ENCODE data around the gene ADAMTS3.
"Not testable (repeated sequence)": the region's sequence is repeated elsewhere in the genome, so short reads cannot be mapped to it uniquely, and the experiment has no call there.

ADAMTS3 gene

GRCh38 chr4:72473434-72473900 is 95.6 kb downstream of the ADAMTS3 start:
- DNase-seq (ENCODE audit: low read depth in 2 of 2): no peak

GRCh38 chr4:72471816-72472215 is 97.2 kb downstream of the ADAMTS3 start:
- DNase-seq (ENCODE audit: low read depth in 2 of 2): no peak

- DNase-seq (ENCODE audit: low read depth in 2 of 2): no peak
Measured at GRCh38 chr4:72468904-72469502, 100.0 kb downstream of the ADAMTS3 start.

- DNase-seq (ENCODE audit: low read depth in 2 of 2): no peak
Measured at GRCh38 chr4:72467633-72468032, 101.4 kb downstream of the ADAMTS3 start.

- no peak for DNase-seq (ENCODE audit: low read depth in 2 of 2)
Measured at GRCh38 chr4:72463724-72464123, 105.3 kb downstream of the ADAMTS3 start.

- no peak for DNase-seq (ENCODE audit: low read depth in 2 of 2)
Measured at GRCh38 chr4:72457158-72457557, 111.9 kb downstream of the ADAMTS3 start.

GRCh38 chr4:72451349-72451748 is 117.7 kb downstream of the ADAMTS3 start:
- no peak for DNase-seq (ENCODE audit: low read depth in 2 of 2)

- no peak for DNase-seq (ENCODE audit: low read depth in 2 of 2)
Measured at GRCh38 chr4:72449705-72450104, 119.3 kb downstream of the ADAMTS3 start.

GRCh38 chr4:72448231-72448630 is 120.8 kb downstream of the ADAMTS3 start:
- no peak for DNase-seq (ENCODE audit: low read depth in 2 of 2)

- DNase-seq (ENCODE audit: low read depth in 2 of 2): no peak
Measured at GRCh38 chr4:72446353-72447055, 122.5 kb downstream of the ADAMTS3 start.

- DNase-seq (ENCODE audit: low read depth in 2 of 2): no peak
Measured at GRCh38 chr4:72444092-72444491, 124.9 kb downstream of the ADAMTS3 start.

- DNase-seq (ENCODE audit: low read depth in 2 of 2): no peak
Measured at GRCh38 chr4:72442715-72443114, 126.3 kb downstream of the ADAMTS3 start.

- no peak for DNase-seq (ENCODE audit: low read depth in 2 of 2)
Measured at GRCh38 chr4:72442147-72442546, 126.9 kb downstream of the ADAMTS3 start.

- DNase-seq (ENCODE audit: low read depth in 2 of 2): no peak
Measured at GRCh38 chr4:72440386-72440785, 128.6 kb downstream of the ADAMTS3 start.

GRCh38 chr4:72432975-72433374 is 136.0 kb downstream of the ADAMTS3 start:
- no peak for DNase-seq (ENCODE audit: low read depth in 2 of 2)

GRCh38 chr4:72432282-72432681 is 136.7 kb downstream of the ADAMTS3 start:
- no peak for DNase-seq (ENCODE audit: low read depth in 2 of 2)

GRCh38 chr4:72430988-72431387 is 138.0 kb downstream of the ADAMTS3 start:
- DNase-seq (ENCODE audit: low read depth in 2 of 2): no peak

- no peak for DNase-seq (ENCODE audit: low read depth in 2 of 2)
Measured at GRCh38 chr4:72430050-72430449, 139.0 kb downstream of the ADAMTS3 start.

GRCh38 chr4:72429397-72429889 is 139.6 kb downstream of the ADAMTS3 start:
- no peak for DNase-seq (ENCODE audit: low read depth in 2 of 2)

GRCh38 chr4:72427057-72427456 is 142.0 kb downstream of the ADAMTS3 start:
- no peak for DNase-seq (ENCODE audit: low read depth in 2 of 2)

GRCh38 chr4:72425908-72426307 is 143.1 kb downstream of the ADAMTS3 start:
- DNase-seq (ENCODE audit: low read depth in 2 of 2): not testable (repeated sequence)

GRCh38 chr4:72424006-72424405 is 145.0 kb downstream of the ADAMTS3 start:
- no peak for DNase-seq (ENCODE audit: low read depth in 2 of 2)

- no peak for DNase-seq (ENCODE audit: low read depth in 2 of 2)
Measured at GRCh38 chr4:72422416-72422815, 146.6 kb downstream of the ADAMTS3 start.
